ENCODE measurements around the gene ZXDC.

ZXDC gene, protein sequence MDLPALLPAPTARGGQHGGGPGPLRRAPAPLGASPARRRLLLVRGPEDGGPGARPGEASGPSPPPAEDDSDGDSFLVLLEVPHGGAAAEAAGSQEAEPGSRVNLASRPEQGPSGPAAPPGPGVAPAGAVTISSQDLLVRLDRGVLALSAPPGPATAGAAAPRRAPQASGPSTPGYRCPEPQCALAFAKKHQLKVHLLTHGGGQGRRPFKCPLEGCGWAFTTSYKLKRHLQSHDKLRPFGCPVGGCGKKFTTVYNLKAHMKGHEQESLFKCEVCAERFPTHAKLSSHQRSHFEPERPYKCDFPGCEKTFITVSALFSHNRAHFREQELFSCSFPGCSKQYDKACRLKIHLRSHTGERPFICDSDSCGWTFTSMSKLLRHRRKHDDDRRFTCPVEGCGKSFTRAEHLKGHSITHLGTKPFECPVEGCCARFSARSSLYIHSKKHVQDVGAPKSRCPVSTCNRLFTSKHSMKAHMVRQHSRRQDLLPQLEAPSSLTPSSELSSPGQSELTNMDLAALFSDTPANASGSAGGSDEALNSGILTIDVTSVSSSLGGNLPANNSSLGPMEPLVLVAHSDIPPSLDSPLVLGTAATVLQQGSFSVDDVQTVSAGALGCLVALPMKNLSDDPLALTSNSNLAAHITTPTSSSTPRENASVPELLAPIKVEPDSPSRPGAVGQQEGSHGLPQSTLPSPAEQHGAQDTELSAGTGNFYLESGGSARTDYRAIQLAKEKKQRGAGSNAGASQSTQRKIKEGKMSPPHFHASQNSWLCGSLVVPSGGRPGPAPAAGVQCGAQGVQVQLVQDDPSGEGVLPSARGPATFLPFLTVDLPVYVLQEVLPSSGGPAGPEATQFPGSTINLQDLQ

DNA sequence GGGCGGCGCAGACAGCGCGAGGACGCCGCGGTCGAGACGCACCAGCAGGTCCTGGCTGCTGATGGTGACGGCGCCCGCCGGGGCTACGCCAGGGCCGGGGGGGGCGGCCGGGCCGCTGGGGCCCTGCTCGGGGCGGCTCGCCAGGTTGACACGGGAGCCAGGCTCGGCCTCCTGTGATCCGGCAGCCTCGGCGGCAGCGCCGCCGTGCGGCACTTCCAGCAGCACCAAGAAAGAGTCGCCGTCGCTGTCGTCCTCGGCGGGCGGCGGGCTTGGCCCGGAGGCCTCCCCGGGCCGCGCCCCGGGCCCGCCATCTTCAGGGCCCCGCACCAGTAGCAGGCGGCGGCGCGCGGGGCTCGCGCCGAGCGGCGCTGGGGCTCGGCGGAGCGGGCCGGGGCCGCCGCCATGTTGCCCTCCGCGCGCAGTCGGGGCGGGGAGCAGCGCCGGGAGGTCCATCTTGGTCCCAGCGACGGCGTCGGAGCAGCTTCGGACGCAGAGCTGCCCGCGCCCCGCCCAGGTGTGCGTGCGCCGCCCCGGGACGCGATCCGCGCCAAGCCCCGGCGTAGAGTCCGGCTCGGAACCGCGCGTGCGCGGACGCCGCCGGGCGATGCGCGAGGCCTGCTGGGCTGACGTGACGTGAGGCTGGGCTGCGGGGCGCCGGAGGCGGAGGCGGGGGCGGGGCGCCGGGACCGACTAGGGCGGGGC lies at the start of gene ZXDC:
Gene ZXDC (minus strand): TSS at position 479 of the 702 bp plus-strand sequence. CDS start 26 bp downstream, at position 453.
- DNase-seq (ENCODE audit: low read depth): peak; percentile 91

DNA sequence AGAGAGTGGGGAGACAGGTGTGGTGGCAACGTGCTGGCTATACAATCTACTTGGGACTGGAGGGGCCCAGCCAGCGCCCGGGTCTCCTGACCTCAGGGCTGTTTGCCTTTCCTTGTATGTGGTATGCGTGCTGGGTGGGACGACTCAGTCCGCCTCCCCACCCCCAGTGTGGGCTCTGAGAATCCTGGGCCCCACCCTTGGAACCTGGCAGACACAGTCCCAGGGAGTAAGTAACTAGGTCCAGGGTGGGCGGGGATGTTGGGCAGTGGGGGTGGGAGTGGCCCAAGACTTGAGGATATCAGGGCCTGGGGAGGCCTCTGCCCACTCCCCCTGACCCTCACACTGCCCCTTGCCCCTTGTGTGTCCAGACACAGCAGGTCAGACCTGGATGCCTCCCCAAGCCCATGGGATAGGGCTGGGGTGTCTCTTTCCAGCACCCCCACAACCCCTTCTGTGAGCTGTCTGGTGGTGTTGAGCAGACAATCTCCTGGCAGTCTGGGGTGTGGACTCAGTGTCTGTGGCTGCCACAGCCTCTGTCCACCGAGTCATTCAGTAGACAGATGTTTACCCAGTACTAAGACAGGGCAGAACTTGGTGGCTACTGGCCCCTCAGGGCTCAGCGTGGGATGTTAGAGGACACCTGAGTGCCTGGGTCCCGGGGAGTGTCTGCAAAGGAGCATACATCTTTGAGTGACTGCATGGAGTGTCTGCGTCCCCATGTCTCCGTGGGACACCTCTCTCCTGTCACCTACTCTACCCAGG lies 49.6 kb upstream of the ZXDC start:
- DNase-seq (ENCODE audit: low read depth): no peak

DNA sequence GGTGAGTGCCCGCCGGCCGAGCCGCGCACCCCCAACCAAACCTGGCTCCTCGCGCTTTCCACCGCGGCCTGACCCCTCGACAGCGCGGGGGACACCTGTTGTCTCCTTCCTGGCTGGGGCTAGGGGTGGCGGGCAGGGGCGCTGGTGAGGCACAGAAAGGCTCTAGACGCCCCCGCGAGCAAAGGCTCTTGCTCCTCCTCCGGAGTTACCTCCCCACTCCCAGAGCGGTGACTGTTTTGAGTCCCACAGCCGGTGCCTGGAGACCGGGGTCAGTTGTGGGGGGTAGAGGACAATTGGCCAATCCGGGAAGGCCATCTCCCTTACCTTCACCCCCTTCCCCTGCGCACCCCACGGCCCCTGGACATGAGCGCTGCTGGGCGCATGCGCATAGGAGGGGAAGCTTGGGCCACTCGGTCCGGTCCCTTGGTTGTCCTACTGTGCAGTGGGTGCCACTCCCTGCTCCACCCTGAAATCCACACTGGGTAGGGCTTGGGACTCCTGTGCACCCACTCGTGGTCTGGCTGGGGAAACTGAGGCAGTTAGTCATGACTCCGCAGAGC lies 48.8 kb upstream of the ZXDC start:
- no peak for DNase-seq (ENCODE audit: low read depth)

DNA sequence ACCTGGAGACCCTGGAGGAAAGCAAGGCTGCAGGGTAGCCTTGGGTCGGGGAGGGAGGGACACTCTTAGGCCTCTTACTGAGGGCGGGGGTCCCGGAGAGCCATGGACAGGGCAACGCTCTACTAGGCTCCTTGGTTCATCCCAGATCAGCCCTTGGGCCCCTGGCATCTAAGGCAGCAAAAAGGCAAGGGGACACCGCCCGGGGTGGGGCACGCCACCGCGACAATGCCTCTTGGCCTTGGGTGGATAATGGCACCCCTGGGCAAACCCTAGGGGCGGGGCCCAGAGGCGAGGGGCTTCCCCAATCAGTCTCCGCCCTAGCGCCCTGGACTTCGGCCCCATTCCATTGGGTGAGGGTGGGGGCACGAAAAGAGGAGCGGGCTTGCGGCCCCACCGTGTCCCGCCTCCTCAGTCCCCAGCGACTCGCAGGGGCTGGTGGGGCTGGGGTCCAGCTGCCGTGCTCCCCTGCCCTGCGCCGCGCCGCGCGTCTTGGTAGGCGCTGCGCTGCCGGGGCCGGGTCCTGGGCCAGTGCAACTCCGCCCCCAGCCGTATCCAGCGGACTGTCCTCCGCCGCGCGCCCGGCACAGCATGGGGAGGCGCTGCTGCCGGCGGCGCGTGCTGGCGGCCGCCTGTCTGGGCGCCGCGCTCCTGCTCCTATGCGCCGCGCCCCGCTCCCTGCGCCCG lies 48.2 kb upstream of the ZXDC start, which contains the start of gene CHST13:
Gene CHST13 (plus strand): TSS at position 411 of the 684 bp plus-strand sequence. CDS start 178 bp downstream, at position 589.
- DNase-seq (ENCODE audit: low read depth): no peak

DNA sequence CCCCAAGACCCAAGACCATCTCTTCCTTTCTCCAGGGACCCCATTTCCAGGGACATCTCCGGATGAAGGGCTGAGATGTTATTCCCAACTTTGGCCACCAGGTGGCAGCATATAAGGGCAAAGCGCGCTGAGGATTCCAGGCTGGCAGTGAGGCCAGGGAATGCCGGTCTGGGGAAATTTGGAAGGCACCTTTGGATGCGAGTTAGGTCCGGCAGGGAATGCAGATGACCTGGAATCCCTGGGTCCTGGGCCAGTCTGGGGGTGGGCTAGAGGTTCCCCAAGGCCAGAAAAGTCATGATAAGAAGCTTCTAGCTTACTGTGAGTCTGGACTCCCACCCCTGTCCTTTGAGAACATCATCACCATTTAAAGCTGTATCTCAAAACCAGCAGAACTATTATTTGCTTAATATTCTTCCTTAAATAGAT lies 46.7 kb upstream of the ZXDC start:
- DNase-seq (ENCODE audit: low read depth): peak; percentile 19

DNA sequence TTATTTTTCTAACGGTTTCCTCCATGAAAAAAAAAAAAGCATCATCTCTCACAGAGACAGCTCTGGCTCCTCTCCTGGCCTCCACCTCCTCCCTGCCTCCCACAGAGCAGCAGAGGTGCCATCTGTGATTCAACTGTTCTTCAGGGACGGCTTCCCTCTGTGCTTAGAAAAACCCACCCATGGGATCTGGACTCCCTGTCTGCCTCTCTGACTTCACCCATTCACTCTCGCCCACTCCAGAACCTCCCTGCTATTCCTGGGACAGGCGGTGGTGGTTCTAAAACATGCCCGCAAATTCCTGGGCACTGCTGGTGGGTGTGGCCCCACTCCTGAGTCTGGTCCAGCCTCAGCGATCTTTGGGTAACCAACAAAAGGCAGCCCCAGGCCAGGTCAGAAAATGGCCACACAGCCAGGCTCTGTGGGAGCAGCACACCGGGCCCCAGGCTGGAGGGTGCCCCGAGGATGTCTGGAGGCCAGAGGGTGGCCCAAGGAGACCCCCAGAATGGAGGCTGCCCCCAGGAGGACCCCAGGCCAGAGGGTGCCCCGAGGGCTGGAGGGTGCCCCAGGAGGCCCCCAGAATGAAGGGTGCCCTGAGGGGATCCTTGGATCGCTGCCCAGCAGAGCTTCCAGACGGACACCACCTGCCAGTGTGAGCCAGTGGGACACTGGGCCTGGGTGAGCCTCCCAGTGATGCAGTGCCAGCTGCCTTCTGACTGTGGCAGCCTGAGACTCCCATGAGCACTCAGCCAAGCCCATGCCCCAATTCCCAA lies 45.6 kb upstream of the ZXDC start:
- no peak for DNase-seq (ENCODE audit: low read depth)

DNA sequence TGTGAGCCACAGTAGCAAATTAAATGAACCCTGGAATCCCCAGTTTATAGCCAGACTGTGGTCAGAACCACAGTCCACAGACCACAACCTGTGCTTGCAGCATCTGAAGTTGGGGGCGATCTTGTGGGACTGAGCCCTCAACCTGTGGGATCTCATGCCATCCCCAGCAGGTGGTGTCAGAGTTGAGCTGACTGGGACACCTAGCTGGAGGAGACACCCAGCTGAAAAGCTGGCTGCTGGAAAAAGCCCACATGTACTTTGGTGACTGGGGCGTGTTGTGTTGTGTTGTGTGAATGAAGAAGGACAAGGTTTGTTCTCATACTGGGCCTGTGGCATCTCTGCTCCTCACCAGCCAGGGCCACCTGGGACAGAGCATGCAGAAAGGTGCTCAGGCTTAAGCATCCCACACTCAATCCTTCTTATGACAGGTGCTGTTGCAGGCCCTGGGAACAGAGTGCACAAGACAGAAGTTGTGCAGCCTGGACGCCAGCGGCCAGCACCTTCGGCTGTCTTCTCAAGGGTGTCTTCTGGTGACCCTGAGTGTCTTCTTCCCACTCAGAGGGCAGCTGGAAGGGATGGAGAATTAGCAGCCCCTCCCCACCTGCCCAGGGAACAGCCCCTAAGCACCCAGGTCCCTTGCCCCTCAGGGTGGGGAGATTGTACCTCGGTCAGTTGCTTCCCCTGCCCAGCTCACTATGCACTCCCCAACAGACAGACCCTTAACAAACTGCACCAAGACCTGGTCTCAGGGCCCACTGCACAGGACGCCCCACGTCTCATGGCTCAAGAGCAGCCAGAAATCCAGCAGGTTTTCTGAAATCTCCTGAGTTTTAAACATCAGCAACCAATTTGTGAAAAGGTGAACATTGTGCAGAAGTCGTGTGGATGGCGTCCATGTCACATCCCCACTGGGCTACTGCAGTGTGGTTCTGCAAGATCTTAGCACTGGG lies 44.1 kb upstream of the ZXDC start:
- no peak for DNase-seq (ENCODE audit: low read depth)

DNA sequence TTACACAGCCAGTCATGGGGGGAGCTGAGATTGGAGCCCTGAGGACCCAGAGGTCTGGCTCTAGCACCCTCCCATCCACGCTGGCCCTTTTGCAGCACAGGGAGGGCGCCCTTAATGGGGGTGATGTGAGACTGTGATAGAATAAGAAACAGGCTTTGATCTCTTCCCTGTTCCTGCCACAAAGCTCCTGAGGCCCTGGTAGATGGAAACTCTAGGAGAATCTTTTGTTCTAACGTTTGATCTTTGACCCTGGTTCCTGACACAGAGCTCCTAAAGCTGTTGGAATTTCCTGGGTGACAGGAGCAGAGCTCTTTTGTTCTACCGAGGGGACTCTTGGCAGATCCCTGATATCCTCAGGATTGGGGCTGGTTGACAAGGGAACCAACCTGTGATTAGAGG lies 43.1 kb upstream of the ZXDC start:
- no peak for DNase-seq (ENCODE audit: low read depth)

DNA sequence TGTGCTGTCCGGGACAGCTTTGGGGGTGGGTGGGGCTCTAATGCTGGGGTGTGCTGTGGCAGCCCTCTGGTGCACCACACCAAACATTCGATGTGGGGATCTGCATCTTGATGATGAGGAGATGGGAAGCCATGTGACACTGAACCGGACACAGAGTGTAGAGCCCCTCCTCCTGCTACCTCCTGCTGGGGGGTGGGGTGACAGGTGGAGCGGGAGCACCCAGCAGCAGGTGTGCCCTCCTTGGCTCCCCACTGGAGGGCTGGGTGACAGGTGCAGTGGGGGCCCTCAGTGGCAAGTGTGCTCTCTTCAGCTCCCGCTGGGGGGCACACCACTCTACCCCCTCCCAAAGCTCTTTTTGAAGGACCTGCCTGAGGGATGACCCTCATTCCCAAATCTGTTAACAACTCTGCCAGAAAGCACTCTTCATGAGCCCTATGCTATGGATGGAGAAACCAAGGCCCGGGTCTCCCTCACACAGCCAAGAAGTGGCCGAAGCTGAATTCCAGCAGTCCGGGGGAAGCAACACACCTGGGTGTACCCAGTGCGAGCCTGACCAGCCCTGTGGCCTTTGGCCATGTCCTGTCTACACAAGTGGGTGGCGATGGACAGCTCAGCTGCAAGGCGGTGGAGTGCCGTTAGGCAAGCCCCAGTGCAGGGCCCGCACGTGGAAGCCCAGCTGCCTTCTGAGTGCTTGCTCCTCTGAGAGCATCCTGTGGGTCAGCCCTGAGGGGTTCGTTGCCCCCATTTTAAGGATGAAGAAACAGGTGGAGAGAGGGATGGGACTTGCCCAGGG lies 42.5 kb upstream of the ZXDC start:
- no peak for DNase-seq (ENCODE audit: low read depth)

DNA sequence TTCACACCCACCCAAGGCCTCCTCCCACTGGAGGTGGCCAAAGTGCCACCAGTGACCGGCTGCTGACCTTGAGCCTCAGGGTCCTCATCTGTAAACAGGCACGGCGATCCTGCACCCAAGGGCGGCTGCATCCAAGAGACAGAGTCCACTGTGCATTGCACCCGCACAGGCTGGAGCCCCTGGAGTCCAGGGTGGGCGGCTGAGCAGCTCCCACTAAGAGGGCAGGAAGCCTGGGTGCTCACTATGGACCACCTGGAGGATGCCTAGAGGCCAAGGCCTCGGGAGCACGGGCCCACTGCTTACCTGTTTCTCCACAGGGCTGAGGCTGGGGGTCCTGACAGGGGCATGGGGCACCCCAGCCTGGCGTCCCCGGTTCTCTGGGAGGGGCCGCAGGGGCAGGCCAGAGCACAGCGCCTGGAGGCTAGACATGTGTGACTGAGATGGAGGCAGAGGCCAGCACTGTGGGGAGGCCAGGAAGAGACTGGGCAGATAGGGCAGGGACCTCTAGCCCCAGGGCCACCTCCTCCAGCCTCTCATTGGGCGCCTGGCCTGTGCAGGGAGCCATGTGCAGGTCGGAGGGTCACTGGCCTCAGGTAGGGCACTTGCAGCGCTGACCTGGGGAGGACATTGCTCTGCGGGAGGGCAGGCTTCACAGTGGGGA lies 41.7 kb upstream of the ZXDC start, which contains the start of gene UROC1:
Gene UROC1 (minus strand): TSS at position 483 of the 661 bp plus-strand sequence. CDS start 54 bp downstream, at position 429.
- DNase-seq (ENCODE audit: low read depth): no peak

DNA sequence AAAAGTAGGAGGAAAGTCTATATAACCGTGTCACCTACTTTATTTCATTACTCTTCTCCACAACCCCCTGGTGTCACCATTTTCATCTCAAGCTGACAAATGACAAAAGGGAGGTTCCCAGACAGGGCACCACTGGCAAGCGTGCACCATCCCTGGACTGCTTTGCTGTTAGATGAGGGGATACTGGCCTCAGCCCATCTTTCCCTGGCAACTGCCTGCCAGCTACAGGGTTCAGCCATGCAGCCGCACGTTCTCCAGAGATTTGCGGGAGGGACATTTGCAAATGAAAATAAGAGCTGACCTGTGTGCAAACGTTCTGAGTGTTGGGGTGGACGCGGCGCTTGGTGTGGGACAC lies 41.2 kb upstream of the ZXDC start:
- no peak for DNase-seq (ENCODE audit: low read depth)

DNA sequence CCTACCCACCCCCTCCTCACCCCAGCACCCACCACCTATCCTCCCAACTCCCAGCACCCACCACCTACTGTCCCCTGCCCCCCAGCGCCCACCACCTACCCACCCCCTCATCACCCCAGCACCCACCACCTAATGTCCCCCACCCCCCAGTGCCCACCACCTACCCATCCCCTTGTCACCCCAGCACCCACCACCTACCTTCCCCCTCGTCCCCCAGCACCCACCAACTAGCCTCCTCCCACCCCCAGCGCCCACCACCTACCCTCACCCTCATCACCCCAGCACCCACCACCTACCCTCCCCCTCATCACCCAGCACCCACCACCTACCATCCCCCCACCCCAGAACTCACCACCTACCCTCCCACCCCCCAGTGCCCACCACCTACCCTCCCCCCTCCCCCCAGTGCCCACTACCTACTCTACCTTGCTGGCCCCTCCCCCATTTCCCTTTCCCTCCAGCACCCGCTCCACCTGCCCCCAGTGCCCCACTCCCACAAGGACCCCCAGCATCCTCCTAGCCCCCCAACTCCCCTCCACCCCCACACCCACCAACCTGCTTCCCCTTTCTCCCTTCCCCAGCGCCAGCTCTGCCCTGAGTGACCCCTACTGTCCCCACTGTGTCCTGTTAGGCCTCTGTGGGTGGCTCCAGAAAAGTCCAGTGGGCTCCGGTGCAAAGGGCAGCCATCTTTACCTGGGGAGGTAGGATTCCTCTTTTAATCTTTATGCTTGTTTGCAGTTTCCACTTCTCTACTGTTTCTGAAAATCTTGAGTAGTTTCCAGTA lies 40.7 kb upstream of the ZXDC start:
- no peak for DNase-seq (ENCODE audit: low read depth)

DNA sequence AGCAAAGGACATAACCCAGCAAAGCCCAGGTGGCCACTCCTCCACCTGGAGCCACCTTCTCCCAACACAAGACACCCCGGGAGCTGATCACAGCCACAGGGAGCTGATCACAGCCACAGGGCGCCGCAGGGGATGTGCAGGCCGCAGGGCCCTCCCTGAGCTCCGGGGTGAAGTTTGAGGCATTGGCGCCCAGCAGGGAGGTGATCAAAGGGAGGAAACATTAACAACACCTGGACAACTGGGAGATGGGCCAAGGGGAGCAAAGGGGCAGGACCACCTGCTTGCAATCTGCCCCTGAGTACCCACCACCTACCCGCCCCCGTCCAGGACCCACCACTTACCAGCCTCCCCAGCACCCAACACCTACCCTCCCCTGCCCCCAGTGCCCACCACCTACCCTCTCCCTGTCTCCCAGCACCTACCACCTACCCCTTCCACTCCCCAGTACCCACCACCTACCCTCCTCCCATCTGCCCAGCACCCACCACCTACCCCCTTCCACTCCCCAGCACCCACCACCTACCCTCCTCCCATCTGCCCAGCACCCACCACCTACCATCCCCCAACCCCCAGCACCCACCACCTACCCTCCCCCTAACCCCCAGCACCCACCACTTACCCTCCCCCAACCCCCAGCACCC lies 39.5 kb upstream of the ZXDC start:
- no peak for DNase-seq (ENCODE audit: low read depth)

DNA sequence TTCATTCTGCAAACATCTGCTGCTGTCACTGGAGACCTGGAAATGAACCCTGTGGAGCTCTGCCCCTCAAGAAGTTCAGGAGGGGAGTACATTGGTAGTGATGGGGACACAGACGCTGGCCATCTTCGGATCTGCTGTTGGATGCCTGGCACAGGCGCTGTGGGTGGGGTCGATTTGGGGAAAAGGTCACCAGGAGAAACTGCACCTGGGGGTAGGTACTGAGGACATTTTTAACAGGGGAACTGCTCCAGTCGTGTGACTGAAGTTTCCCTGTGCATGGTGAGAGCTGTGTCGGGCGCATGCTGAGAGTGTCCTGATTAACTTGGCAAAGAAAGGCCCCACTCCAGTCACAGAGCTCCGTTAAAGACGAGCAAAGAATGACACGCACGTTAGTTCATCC lies 38.5 kb upstream of the ZXDC start:
- no peak for DNase-seq (ENCODE audit: low read depth)

DNA sequence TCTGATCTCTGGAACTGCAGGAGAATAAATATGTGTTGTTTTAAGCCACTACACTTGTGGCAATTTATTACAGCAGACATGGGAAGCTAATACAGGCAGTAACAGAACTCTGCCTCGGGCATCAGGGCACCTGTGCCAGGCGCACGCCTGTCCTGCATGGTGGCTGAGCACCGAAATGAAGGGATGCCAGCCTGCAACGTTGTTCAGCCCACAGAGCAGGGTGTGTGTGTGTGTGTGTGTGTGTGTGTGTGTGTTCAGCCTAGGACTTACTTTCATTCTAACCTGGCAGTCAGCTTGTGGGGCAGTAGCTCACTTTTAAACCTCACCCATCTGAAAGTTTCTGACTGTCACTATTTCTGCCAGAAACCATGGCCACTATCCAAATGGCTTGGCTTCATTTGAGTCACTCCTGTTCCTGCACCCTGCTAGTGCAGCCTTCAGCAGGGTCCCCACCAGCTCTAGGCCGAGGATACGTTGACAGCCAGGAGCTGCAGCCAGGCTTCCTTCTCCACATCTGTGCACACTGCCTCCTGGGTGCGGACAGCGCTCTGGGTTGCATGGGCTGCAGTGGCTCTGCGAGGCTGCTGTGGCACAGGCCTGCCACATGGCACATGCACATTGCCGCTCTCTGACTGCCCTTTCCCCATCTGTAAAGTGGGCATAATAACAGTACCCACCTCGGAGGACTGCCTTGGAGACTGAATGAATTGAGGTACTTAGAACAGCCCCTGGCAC lies 37.4 kb upstream of the ZXDC start:
- DNase-seq (ENCODE audit: low read depth): no peak

All from activated T-helper 9 cell treated with anti-CD3 and anti-CD28 coated beads, Interleukin-2, amount 50 U/mL, for 16 hours (primary cell).